GM18861 (cell line): Measurements from ENCODE around the gene FAM72C.
"Not testable (repeated sequence)": the region's sequence is repeated elsewhere in the genome, so short reads cannot be mapped to it uniquely, and the experiment has no call there.

Source experiments
- ATAC-seq: cut with Tn5 transposase; IDR thresholded peaks from one replicate; pipeline ENCODE4 v1.9.1; 2021; ENCODE audit not compliant: unreplicated experiment

Gene FAM72C

GRCh38 chr1:143987868-143988267, 16.1 kb upstream of the FAM72C start:
- ATAC-seq = not testable (repeated sequence)

- ATAC-seq = not testable (repeated sequence)
These were observed 13.1 kb upstream of the FAM72C start for GRCh38 chr1:143984721-143985473.

GRCh38 chr1:143974416-143974815, 2.6 kb upstream of the FAM72C start:
- not testable (repeated sequence) for ATAC-seq

- not testable (repeated sequence) for ATAC-seq
These were observed 2.2 kb upstream of the FAM72C start for GRCh38 chr1:143973876-143974414.

- ATAC-seq = peak; percentile 1
These were observed 1.1 kb upstream of the FAM72C start for GRCh38 chr1:143972753-143973326.

- not testable (repeated sequence) for ATAC-seq
These were observed 5.9 kb downstream of the FAM72C start for GRCh38 chr1:143965860-143966259.

GRCh38 chr1:143964294-143964693, 7.5 kb downstream of the FAM72C start:
- not testable (repeated sequence) for ATAC-seq

GRCh38 chr1:143955930-143956329, 15.9 kb downstream of the FAM72C start:
- ATAC-seq = not testable (repeated sequence)

GRCh38 chr1:143952913-143953312, 18.9 kb downstream of the FAM72C start:
- not testable (repeated sequence) for ATAC-seq

GRCh38 chr1:143951485-143952391, 20.0 kb downstream of the FAM72C start:
- ATAC-seq = not testable (repeated sequence)

GRCh38 chr1:143947749-143948148, 24.0 kb downstream of the FAM72C start:
- ATAC-seq = not testable (repeated sequence)

GRCh38 chr1:143945253-143945652, 26.5 kb downstream of the FAM72C start:
- not testable (repeated sequence) for ATAC-seq

GRCh38 chr1:143944576-143945240, 27.1 kb downstream of the FAM72C start:
- ATAC-seq = not testable (repeated sequence)

- not testable (repeated sequence) for ATAC-seq
These were observed 28.3 kb downstream of the FAM72C start for GRCh38 chr1:143943319-143943978.

GRCh38 chr1:143942238-143942860, 29.4 kb downstream of the FAM72C start:
- not testable (repeated sequence) for ATAC-seq

GRCh38 chr1:143939666-143940065, 32.1 kb downstream of the FAM72C start:
- ATAC-seq = not testable (repeated sequence)

- ATAC-seq = not testable (repeated sequence)
These were observed 32.9 kb downstream of the FAM72C start for GRCh38 chr1:143938922-143939321.

GRCh38 chr1:143936457-143937115, 35.2 kb downstream of the FAM72C start:
- ATAC-seq = not testable (repeated sequence)

- not testable (repeated sequence) for ATAC-seq
These were observed 52.7 kb downstream of the FAM72C start for GRCh38 chr1:143919127-143919526.
